ENCODE results near the gene SH3TC2.
"Not testable (repeated sequence)": the region's sequence is repeated elsewhere in the genome, so short reads cannot be mapped to it uniquely, and the experiment has no call there.

Gene SH3TC2

DNA sequence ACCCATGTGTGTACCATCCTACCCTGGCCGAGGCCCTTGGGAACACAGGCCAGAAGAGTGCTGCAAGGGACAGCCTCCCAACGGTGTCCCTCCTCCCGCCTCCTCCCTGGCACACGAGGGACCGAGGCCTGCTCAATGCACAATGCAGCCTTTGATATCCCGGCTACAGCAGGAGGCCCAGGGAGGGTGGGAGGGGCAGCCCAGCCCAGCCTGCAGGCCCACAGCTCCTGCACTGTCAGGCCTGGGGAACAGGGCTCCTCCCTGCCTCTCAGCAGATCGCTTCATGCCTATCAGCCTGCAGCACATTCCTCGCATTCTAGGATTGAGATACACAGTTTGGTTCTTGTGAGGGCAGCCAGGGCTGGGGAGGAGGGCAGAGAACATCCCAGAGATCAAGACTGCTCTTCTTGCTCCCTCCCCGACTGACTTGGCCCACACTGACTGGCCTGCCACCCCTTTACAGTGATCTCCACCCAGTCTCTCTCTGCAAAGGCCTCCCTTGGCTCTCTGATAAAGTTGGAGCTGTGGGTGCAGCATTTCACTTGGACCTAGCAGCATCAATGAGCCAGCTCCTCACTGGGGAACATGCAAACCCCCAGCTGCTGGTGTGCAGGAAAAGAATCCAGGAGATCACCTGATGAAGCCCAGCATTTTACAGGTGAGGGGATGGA is at the start of gene SH3TC2:
TSS of gene SH3TC2 (minus strand) at position 46 of the 671 bp plus-strand sequence. CDS start at position 6, 40 bp downstream.
- DNase-seq (ENCODE audit: low read depth) = no peak

- DNase-seq (ENCODE audit: low read depth) = no peak
These were observed 47.5 kb upstream of the SH3TC2 start for GRCh38 chr5:149110406-149110805.

DNA sequence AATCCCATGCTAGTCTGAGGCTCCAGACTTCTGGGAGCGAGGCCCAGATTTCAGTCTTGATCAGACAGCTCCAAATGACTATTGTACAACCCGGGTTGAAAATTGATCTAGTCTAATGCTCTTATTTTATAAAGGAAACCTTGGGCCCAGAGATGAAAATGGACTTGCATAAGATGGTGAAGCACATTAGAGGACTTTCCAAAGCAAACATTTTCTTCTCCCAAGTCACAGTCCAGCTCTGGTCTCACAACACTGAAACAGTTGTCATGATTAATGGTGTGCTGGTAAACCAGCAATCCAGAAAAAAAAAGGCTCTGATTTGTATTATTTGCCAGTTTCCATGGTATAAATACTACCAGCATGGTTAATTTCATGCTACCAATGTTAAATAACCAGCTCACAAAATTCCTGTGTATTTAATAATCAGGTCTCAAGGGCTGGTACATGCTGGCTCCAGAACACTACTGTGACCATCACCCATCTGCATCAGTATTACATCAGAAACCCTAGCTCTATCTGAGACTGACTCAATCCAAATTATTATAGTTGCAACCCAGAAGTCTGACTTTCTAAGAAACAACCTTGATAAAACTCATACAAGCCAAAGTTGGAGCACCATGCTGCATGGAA is 45.9 kb upstream of the SH3TC2 start:
- DNase-seq (ENCODE audit: low read depth) = no peak

GRCh38 chr5:149100331-149100730 is 37.5 kb upstream of the SH3TC2 start:
- DNase-seq (ENCODE audit: low read depth) = no peak

DNA sequence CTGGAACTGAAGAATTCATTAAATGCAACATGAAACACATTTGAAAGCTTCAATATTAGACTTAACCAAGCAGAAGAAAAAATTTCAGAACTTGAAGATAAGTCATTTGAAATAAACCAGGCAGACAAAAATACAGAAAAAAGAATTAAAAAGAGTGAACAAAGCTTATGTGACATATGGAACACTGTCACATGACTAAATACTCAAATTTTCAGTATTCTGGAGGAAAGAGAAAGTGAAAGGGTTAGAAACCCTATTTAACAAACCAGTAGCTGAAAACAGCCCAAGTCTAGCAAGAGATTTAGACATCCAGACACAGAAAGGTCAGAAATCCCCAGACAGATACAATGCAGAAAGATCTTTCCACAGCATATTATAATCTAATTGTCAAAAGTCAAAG is 37.1 kb upstream of the SH3TC2 start:
- DNase-seq (ENCODE audit: low read depth) = no peak

DNA sequence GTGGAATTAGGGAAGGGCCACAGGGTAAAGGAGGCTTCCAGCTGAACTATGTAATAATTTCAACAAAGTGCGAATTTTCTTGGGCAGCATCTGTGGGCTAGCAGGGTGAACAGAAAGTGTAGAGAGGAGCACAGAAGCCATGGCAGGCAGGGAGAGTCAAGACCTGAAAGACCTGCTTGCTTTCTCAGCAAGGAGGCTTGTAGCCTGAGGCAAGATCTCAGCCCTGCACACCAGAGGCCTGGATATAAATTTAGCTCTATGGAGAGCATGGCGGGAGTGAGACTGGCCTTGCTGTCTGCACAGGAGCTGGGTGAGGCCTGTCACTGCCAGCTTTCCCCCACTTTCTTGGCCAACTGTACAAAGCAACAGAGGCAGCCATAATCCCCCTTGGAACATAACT is 32.1 kb upstream of the SH3TC2 start:
- DNase-seq (ENCODE audit: low read depth) = no peak

GRCh38 chr5:149093625-149094024 is 30.8 kb upstream of the SH3TC2 start:
- DNase-seq (ENCODE audit: low read depth) = no peak

GRCh38 chr5:149089796-149090195 is 26.9 kb upstream of the SH3TC2 start:
- DNase-seq (ENCODE audit: low read depth) = no peak

DNA sequence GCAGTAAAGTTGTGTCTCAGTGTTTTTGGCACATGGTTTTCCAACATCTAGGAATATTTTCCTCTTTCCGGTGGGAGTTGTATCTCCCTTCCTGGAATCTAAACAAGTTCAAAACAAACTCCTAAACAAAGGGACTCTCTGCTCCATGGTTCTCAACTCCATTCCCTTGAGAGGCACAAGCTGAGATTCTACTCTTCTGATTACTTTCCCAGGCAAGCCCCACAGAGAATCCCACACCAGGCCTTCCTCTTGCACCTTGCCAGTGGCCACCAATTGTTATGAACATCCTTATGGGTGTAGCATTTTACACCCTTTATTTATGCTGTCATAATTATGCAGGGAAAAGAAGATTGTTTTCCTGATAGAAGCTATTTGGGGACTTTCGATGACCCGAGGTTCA is 25.8 kb upstream of the SH3TC2 start:
- no peak for DNase-seq (ENCODE audit: low read depth)

DNA sequence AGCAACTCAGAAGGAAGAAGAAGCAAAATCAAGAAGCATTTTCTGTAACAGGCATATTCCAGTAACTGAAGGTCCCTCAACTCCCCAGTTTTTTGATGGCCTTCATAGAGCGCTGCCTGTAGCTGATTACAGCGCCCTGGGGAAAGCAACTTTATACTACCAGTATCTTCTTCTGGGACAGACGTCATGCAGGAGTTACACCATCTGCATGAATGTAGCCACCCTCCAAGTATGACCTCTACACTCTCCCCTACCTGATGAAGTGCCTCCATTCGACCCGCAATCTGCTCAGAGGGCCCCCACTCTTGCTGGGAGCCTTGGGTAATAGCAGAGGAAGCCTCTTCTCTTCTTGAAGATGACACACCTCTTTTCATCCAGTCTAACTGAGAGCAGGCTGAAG is 21.0 kb upstream of the SH3TC2 start:
- DNase-seq (ENCODE audit: low read depth) = no peak

- DNase-seq (ENCODE audit: low read depth) = no peak
These were observed 19.4 kb upstream of the SH3TC2 start for GRCh38 chr5:149082271-149082670.

GRCh38 chr5:149080294-149080693 is 17.4 kb upstream of the SH3TC2 start:
- DNase-seq (ENCODE audit: low read depth) = no peak

GRCh38 chr5:149079883-149080282 is 17.0 kb upstream of the SH3TC2 start:
- DNase-seq (ENCODE audit: low read depth) = no peak

GRCh38 chr5:149074071-149074470 is 11.2 kb upstream of the SH3TC2 start:
- not testable (repeated sequence) for DNase-seq (ENCODE audit: low read depth)

GRCh38 chr5:149073213-149073612 is 10.4 kb upstream of the SH3TC2 start:
- no peak for DNase-seq (ENCODE audit: low read depth)

- no peak for DNase-seq (ENCODE audit: low read depth)
These were observed 9.9 kb upstream of the SH3TC2 start for GRCh38 chr5:149072791-149073190.

- no peak for DNase-seq (ENCODE audit: low read depth)
These were observed 9.5 kb upstream of the SH3TC2 start for GRCh38 chr5:149072376-149072775.

DNA sequence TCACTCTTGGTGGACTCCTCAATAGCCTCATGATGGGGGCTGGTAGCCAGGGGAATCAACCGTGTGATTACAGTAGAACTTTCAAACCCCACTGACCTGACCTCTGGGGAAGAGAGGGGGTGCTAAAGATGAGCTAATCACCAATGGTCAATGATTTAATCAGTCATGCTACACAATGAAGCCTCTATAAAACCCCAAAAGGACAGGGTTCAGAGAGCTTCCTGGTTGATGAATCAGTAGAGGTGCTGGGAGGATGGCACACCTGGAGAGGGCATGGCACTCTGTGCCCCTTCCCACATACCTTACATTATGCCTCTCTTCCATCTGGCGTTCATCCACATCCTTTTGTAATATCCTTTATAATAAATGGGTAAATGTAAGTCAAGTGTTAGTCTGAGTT is 8.9 kb upstream of the SH3TC2 start:
- no peak for DNase-seq (ENCODE audit: low read depth)

DNA sequence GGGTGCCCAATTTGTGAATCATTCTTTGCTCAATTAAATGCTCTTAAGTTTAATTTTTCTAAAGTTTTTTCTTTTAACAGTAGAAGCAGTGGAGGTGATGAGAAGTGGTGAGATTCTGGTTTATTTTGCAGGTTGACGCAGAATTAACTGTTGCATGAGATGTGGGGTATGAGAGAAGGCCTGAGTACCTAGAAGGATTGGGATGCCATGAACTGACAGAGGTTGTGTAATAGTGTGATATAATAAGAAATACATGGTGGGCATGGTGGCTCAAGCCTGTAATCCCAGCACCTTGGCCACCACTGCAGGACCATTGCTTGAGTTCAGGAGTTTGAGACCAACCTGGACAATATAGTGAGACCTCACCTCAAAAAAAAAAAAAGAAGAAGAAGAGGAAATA is 8.4 kb upstream of the SH3TC2 start:
- no peak for DNase-seq (ENCODE audit: low read depth)

- no peak for DNase-seq (ENCODE audit: low read depth)
These were observed 6.8 kb upstream of the SH3TC2 start for GRCh38 chr5:149069711-149070110.

- no peak for DNase-seq (ENCODE audit: low read depth)
These were observed 1.1 kb upstream of the SH3TC2 start for GRCh38 chr5:149063896-149064478.

GRCh38 chr5:149062371-149063016 is 368 bp downstream of the SH3TC2 start:
- DNase-seq (ENCODE audit: low read depth) = no peak

DNA sequence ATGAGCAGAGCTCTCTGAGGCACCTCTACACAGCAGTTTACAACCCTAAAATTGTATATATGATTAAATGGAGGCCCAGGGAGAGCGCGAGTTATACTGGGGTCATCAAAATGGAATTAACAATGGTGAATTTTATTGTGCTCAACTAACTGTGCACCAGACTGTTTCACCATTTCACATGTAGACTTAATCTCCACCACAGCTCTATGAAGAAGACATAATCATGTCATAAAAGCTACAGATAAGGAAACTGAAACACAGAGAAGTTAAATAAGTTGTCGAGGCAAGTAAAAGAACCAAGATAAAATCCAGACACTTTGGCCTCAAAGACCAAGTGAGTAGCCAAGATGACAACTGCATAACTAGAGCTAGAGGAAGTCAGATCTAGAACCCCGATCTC is 1.5 kb downstream of the SH3TC2 start:
- no peak for DNase-seq (ENCODE audit: low read depth)

Measured in activated T-cell treated with anti-CD3 and anti-CD28 coated beads for 48 hours (primary cell).